Keratinocyte (primary cell): Measurements from ENCODE around the gene DNAH8.

Experiments used
- CTCF ChIP-seq, 3 experiments: IDR thresholded peaks in 1 of 3; conservative IDR thresholded peaks in 1 of 3; optimal IDR thresholded peaks in 1 of 3; 2 replicates in 2 of 3; 3 replicates in 1 of 3; pipeline versions ENCODE3 to v1.5.1; 2011; ENCODE audit warnings: low read length in 3 of 3, mild to moderate bottlenecking in 3 of 3, moderate library complexity in 2 of 3, control low read depth in 1 of 3, inconsistent platforms in 1 of 3; ENCODE audit not compliant: insufficient read depth in 2 of 3; ENCODE audit errors: extremely low read depth in 1 of 3
- EZH2 ChIP-seq: IDR thresholded peaks from one replicate; pipeline ENCODE4 v1.6.1; 2012; ENCODE audit warnings: inconsistent platforms, mild to moderate bottlenecking, low read length, moderate library complexity

GRCh38 chr6:38681850-38682249 is 33.3 kb upstream of the DNAH8 start:
- TF ChIP-seq CTCF (optimal IDR thresholded peaks at IDR 0.05 in 1 of 3, IDR thresholded peaks at IDR 0.05 in 1 of 3, conservative IDR thresholded peaks at IDR 0.05 in 1 of 3; ENCODE audit: extremely low read depth in 1 of 3, insufficient read depth in 2 of 3, low read length in 3 of 3) (no peak), EZH2 (no peak)
